Epithelial cell of esophagus (primary cell): ENCODE measurements around the gene MFSD2B.
A peak's percentile ranks its signal among the peaks of the same experiment; 100 is the strongest.

Experiments
- DNase-seq: peaks from one replicate; pipeline ENCODE4 v3.0.0; 2010; ENCODE audit warnings: low read depth
- H3K4me3 ChIP-seq: 2 replicates; pipeline ENCODE4 v1.5.1; 2011; ENCODE audit warnings: mild to moderate bottlenecking, low read length, control low read depth
- CTCF ChIP-seq: IDR thresholded peaks from 2 replicates; pipeline ENCODE4 v1.5.1; 2011; ENCODE audit warnings: low read depth, mild to moderate bottlenecking, low read length, control low read depth, inconsistent platforms; ENCODE audit not compliant: insufficient read depth; ENCODE audit errors: missing control alignments

Gene MFSD2B

GRCh38 chr2:24015562-24016375 is 5.9 kb downstream of the MFSD2B start:
- no peak overlapping the region for H3K4me3 ChIP-seq
- DNase-seq = peak; percentile 89
- TF ChIP-seq CTCF = no peak

- DNase-seq = no peak
- TF ChIP-seq CTCF = no peak
- no peak overlapping the region for H3K4me3 ChIP-seq
Measured at GRCh38 chr2:24016376-24016761, 6.5 kb downstream of the MFSD2B start.

- no peak for TF ChIP-seq CTCF
Measured at GRCh38 chr2:24016853-24017703, 7.2 kb downstream of the MFSD2B start.

GRCh38 chr2:24017711-24018110 is 7.8 kb downstream of the MFSD2B start:
- H3K4me3 ChIP-seq = no peak overlapping the region
- TF ChIP-seq CTCF = no peak
- DNase-seq = no peak

More at GRCh38 chr2:24016853-24017703, 7.2 kb downstream of the MFSD2B start:
- H3K4me3 ChIP-seq = no peak overlapping the region
- no peak for DNase-seq

GRCh38 chr2:24018241-24018640 is 8.4 kb downstream of the MFSD2B start:
- TF ChIP-seq CTCF = no peak
- DNase-seq = no peak
- no peak overlapping the region for H3K4me3 ChIP-seq

GRCh38 chr2:24019729-24020128 is 9.8 kb downstream of the MFSD2B start:
- DNase-seq = no peak
- no peak overlapping the region for H3K4me3 ChIP-seq
- no peak for TF ChIP-seq CTCF
